Cardiac septum (tissue), 1 donor: ENCODE results near the gene TSNAX. TPM values are rescaled to one million over a fixed set of nuclear protein-coding genes. Genes with fewer than 3 reads are reported as not detected.
"Not testable (repeated sequence)": the region's sequence is repeated elsewhere in the genome, so short reads cannot be mapped to it uniquely, and the experiment has no call there.

Experiments
- DNase-seq: peaks from one replicate; pipeline ENCODE4 v3.0.0-alpha.2; 2020; ENCODE audit warnings: low spot score
- intact Hi-C: fragments of 100-400 bp; cut with DNase I; formaldehyde crosslinking; loops from one replicate; pipeline ENCODE4 v1.14.0; 2022
- total RNA-seq: library from RNA; stranded (reverse); fragmentation: NEBNext Ultra II Directional; extraction: Animal tissue kit (Norgen Biotek cat#: 25700); gene quantifications from one replicate; pipeline ENCODE4 v1.2.1, GENCODE V29; 2021
- donor health status: DM: no; HTN: no; CAD: no.

The TSNAX gene
- total RNA-seq, 1 donor from 2014 or later, result 35.3 TPM

DNA sequence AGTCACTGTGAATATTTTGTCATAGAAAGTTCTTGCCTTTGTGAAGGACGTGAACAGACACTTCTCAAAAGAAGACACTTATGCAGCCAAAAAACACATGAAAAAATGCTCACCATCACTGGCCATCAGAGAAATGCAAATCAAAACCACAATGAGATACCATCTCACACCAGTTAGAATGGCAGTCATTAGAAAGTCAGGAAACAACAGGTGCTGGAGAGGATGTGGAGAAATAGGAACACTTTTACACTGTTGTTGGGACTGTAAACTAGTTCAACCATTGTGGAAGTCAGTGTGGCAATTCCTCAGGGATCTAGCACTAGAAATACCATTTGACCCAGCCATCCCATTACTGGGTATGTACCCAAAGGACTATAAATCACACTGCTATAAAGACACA, 64.8 kb downstream of the TSNAX start:
- intact Hi-C loops, result loop anchor here (5.0 kb wide), 1 partner anchor 171 kb away; the partner anchor contains the start of gene EGLN1
- not testable (repeated sequence) for DNase-seq

DNA sequence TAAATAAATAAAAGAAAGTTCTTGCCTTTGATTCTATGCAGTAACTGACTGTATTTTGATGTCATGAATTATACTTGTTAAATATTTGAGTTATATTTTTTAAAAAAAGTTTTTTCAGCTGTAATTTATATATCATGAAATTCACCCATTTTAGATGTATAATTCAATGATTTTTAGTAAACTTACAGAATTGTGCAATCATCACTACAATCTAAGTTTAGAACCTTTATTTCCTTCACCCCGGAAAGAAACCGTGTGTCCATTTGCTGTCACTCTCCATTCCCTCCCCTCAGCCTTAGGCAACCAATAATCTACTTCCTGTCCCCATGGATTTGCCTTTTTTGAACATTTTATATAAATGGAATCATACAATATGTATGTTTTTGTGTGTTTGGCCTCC, 65.7 kb downstream of the TSNAX start:
- intact Hi-C loops, result loop anchor here (5.0 kb wide), 1 partner anchor 172 kb away; the partner anchor contains the start of gene EGLN1

DNA sequence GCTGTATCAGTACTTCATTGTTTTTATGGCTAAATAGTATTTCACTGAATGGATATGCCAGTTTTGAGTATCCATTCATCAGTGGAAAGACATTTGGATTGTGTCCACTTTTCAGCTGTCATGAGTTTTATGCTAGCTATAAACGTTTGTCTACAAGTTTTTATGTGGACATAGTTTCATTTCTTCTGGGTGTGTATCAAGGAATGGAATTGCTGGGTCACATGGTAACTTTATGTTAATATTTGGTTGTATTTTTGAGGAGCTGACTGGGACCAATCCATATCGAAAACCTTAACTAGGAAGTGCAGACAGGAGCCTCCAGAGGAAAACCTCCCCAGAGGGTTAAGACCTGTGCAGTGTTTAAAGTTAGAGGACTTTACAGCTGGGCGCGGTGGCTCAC, 66.3 kb downstream of the TSNAX start:
- no peak for DNase-seq
- intact Hi-C loops, result loop anchor here (5.0 kb wide), 1 partner anchor 172 kb away; the partner anchor contains the start of gene EGLN1

More for the DNA sequence above, 65.7 kb downstream of the TSNAX start:
- DNase-seq, result no peak

DNA sequence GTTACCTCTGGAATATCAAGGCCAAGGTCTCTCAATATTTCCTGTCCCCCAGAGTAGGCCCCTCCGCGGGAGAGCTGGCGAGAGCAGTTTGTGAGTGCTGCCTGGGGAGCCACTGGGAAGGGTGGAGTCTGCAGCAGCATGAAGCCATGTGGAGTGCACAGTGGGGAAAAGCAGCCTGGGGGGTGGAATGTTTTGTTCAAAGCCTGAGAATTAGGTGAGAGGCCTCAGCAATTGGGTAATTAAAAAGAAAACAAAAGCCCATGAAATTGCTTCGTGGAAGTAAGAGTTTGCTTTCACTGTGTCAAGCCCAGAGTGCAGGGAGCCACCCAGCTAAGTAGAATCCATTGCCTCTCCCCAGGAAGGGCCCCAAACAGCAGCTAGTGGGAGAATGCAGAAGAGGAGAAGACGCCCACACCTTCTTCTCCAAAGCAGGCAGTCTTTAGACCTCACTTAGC, 67.9 kb downstream of the TSNAX start:
- intact Hi-C loops, result no loop called here
- DNase-seq, result no peak

DNA sequence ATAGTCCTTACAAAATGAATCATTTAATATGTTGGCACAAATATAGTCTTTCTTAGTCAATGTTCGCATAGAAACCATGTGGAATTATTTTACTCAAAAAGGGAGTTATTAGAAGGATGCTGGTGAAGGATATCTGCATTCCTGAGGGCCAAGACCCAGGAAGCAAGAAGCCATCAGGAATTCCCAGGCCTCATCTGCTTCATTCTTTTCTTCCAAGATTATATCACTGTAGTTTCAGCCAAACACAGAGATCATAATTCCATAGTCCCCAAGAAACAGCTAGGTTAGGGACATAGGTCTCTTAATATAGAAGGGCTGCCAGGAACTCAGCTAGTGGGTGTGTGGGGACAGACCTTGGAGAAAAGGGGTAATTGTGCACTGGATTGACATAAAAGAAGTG, 69.5 kb downstream of the TSNAX start:
- DNase-seq, result no peak
- intact Hi-C loops, result no loop called here

DNA sequence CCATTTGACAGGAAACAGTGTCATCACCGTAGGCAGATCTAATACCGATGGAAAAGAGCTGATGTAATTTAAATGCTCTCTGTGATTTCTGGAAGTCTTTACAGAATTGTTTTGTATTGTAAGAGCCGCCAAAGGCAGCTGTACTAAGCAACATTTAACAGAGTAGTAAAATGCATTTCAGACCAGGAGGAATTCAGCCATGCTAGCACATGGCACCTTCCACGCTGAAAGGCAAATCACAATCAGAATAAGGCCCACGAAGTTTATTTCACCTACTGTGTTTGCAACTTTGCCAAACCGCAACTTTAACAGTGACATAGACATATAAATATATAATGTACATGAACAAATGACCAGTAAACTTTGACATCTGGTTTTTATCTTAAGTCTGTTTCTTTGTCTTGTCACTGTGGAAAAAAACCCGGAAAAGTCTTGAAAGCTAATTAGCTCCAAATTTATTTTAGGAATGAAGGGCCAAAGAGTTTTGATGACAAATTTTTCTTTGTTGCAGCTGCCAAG, 72.0 kb downstream of the TSNAX start:
- intact Hi-C loops, result no loop called here
- no peak for DNase-seq

DNA sequence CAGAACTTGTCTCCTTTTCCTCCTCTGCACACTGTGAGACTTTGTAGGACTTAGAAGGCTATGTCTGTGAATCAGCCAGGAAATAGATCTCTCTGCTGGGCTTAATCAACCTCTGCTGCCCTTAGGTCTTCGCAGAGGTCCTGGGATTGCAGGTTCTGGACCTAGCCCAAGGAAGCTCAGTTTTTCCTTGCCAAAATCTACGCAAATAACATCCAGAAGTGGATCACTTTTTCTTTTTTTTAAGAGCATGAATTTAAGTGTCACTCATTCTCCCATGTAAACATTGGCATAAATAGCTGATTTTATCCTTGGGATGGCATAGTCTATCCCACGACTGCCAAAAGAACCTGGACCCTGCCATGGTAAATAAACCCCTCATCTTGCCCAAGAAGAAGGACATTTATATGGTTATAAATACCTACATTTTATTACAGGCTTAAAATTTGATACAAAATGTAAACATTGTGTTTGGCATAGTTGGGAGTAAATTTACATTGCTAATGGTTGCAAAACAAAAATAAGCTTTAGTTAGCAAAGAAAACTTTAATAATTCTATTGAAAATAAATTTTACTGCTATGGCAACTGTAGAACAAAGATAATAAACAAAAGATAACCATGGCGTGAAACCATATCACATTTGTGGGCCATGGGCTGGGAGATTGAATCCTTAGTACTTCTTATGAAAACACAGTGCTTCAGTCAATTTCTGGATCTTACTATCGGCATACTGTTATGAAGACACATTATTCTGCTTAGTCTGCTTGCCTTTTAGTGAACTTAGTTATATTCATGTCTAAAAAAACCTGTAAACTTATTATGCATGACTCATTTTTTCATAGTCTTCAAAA, 73.6 kb downstream of the TSNAX start:
- no peak for DNase-seq
- intact Hi-C loops, result no loop called here

DNA sequence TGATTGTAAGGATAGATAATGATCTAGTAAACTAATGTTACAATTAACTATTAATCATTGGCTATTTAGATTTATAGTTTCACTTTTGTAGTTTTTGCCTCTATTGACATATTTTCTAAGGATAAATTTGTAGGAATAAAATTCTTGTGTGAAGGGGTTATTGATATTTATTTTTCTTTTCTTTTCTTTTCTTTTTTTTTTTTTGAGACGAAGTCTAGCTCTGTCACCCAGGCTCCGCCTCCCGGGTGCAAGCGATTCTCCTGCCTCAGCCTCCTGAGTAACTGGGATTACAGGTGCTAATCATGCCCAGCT, 74.2 kb downstream of the TSNAX start:
- DNase-seq, result no peak
- intact Hi-C loops, result no loop called here

DNA sequence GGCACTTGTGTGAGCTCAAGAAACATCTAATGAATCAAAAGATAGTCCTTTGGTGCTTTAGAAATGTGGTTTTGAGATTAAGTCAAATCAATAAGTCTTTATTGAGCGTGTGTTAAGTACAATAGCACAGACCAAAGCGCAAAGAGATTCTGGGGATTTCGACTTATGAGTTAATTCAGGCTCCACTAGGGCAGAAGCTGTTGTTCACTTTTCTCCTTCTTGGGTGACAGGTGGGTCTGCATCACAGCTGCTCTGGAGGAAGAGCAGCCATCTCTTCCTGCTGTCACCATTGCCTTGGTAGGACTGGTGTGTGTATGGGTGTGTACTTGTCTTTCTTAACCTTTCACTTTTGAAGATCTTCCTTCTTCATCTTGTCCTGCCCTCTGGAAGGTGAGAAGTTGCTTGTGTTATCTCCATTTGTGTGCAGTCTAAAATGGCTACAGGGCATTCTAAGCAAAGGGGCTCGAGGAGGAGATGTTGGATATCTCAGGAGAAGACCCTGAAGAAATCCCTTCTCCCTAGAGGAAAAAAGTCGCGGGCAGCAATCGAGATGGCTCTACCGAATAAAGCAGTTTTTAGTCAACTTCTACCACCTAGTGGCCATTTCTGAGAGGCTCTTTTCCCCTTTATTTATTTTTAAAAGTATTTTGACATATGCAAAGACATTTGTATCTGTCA, 75.3 kb downstream of the TSNAX start:
- intact Hi-C loops, result no loop called here
- no peak for DNase-seq

DNA sequence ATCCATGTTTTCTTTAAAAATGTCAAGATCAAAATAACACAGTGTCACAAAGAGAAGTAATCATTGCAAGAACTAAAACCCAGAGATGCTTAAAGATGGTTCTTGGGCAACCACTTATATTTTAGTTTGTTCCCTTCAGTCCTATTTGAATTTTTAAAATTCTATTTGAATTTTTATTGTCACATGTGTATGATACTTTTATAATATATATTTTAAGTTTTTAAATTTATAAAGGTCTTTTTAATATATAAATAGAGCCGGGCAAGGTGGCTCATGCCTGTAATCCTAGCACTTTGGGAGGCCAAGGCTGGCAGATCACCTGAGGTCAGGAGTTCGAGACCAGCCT, 75.8 kb downstream of the TSNAX start:
- DNase-seq, result no peak
- intact Hi-C loops, result no loop called here

DNA sequence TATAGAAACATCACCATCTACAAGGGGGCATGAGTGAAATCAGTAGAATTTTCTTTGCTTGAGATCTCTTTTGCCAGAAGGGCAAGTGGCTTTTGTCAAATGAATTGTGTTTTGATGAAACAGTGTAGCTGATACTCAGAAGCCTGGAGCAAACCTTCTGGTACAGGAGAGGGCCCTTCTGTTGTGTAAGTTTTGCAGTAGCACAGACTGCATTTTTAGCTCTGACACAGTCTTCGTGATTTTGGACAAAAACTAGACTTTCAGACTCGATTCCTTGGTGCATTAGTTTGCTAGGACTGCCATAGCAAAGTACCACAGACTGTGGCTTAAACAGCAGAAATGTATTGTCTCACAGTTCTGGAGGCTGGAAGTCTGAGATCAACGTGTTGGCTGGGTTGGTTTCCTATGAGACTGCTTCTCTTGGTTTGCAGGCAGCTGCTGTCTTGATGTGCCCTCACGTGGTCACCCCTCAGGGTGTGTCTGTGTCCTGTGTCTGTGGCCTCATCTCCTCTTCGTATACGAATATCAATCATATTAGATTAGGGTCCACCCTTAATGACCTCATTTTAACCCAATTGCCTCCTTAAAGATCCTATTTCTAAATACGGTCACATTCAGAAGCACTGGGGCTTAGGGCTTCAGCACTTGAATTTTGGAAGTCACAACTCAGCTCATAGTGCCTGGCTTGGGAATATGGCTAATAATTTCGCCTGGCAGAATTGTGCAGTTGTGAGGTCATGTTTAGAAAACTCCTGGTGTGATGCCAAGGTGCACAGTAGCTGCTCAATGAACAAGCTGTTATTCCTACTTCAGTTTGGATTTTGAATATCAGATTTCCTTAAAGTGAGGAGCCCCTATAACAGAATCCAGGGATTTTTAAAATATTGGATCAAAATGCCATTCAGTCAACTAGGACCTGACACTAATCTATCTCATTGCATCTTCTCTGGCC, 77.0 kb downstream of the TSNAX start:
- intact Hi-C loops, result no loop called here

DNA sequence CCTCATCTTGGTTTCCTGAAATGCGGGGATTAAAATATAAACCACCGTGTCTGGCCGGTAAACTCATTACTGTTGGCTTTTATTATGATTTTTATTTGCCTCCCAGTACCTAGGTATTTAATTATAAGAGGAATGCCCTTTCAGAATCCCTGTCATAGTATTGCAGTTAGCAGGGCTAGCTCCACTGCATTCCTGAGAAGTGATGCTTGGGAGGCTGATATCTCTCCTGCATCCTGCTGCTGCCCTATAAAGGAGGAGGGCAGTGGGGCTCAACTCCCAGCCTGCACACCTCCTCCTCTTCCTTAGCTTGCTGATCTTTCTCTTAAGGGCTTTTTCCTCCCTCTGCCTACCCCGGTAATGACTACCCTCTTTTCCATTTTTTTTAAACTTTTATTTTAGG, 78.2 kb downstream of the TSNAX start:
- intact Hi-C loops, result no loop called here
- no peak for DNase-seq

More for the DNA sequence above, 77.0 kb downstream of the TSNAX start:
- no peak for DNase-seq

DNA sequence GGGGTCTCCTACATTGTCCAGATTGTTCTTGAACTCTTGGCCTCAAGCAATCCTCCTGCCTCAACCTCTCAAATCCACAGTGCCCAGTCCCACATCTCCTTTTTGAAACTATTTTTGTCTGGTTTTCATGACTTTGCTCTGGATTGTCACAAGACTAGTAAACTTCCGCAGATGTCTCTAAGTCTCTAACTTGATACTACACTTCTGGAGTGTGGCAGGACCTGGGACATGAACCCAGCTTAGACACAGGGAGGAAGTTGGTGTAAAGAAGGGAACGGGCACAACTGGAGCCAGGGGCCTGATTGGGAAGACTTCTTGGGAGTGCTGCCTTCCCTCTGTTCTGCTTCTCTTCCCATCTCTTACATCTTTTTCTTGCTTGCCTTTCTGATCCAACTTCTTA, 81.9 kb downstream of the TSNAX start:
- intact Hi-C loops, result no loop called here
- no peak for DNase-seq

DNA sequence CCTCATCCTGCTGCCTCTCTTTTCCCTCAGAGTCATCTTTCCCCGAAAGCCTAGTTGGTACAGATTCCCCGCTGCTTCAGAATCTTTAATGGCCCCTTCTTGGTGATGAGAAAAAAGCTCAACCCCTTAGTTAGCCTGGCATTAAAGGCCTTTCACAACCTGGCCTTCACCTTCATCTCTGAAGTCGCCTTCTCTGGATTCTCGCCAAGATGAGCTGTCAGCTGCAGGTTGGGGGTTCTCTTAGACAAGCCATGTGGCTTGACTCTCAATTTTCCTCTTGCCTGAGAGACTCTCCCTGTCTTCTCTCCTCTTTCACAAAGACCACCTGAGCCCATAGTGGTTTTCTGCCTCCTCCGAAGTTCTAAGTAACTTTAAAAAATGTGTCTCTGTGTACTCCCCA, 82.6 kb downstream of the TSNAX start:
- intact Hi-C loops, result no loop called here
- no peak for DNase-seq

DNA sequence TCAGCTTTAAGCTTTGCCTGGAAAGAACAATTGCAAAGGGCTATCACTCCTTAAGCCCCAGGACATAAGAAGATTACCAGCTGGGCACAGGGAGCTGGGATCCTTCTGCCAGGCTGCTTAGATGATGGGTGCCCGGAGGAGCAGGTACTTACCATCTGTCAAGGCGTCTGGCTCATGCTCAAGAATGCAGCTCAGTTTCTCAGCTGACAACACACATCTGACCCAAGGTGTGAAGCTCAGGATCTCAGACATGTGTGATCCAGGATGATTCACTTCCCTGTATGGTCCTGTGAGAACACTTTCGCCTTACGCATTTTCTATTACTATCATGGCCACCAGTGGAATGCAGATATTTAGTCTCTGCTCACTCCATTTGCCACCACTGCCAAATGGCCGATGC, 83.4 kb downstream of the TSNAX start:
- intact Hi-C loops, result no loop called here
- DNase-seq, result no peak

DNA sequence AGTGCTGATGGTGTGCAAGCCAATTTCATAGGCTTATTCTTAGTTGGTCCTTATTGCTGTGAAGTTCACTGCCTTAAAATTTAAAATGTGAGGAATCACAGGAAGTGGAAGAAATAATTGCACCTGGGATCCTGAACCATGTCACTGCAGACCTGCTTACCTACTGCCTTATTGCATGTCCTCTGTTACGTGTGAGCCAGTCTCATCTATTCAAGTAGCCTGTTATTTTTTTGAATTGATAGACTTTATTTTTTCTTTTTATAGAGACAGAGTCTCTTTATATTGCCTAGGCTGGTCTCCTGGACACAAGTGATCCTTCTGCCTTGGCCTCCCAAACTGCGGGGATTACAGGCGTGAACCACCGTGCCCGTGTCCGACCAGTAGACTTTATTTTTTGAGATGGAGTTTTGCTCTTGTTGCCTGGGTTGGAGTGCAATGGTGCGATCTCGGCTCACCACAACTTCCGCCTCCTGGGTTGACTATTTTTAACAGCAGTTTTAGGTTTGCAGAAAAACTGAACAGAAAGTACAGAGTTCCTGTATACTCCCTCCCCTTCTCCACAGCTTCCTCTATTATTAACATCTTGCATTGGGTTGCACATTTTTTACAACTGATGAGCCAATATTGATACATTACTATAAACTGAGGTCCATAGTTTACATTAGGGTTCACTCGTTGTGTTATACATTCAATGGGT, 84.1 kb downstream of the TSNAX start:
- intact Hi-C loops, result no loop called here
- DNase-seq, result peak; percentile 82

DNA sequence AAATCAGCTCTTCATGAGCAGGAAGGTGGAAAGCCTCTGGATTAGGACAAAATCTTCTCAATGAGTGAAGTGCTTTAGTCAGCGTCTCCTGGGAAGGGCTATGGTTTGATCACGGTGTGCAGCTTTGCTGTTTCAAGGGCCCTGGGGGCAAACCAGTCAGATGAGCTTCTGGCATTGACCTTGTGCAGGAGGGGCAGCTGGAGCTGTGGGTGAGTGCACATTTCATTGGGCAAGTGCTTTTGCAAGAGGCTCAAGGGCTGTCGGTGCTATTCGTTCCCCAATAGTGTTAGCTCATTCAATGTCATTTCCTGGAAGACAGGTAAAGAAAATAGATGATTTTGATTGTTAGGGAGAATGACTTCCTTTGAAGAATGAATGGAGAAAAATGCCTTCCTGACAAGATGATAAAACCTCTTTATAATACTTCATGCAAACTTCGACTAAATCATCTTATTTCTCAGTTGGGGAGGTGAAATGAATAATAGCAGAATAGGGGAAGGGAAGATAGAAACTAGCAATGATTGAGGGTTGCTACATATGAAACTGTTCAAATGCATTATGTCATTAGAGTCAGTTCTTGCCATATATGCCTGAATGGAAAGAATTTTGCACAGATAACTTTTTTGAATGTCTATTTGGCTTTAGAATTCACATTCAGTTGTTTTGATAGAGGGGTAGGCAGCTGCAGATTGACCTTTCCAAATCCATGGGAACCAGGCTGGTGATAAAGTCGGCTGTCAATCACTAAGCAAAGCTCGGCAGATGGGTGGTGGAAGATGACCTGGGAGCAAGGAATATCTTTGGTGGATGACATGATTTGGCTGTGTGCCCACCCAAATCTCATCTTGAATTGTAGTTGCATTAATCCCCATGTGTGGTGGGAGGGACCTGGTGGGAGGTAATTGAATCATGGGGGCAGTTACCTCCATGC, 85.2 kb downstream of the TSNAX start:
- intact Hi-C loops, result no loop called here
- DNase-seq, result no peak
